ENCODE measurements around the gene NUDT19. TPM values are rescaled to one million over a fixed set of nuclear protein-coding genes. Genes with fewer than 3 reads are reported as not detected.

NUDT19 gene
- total and polyA plus RNA-seq, 10 of the 15 experiments (the other 5 are each of a cell fraction or from before 2014, with no cell fraction given) = 8.5 to 31.0 (median 17.0) TPM

DNA sequence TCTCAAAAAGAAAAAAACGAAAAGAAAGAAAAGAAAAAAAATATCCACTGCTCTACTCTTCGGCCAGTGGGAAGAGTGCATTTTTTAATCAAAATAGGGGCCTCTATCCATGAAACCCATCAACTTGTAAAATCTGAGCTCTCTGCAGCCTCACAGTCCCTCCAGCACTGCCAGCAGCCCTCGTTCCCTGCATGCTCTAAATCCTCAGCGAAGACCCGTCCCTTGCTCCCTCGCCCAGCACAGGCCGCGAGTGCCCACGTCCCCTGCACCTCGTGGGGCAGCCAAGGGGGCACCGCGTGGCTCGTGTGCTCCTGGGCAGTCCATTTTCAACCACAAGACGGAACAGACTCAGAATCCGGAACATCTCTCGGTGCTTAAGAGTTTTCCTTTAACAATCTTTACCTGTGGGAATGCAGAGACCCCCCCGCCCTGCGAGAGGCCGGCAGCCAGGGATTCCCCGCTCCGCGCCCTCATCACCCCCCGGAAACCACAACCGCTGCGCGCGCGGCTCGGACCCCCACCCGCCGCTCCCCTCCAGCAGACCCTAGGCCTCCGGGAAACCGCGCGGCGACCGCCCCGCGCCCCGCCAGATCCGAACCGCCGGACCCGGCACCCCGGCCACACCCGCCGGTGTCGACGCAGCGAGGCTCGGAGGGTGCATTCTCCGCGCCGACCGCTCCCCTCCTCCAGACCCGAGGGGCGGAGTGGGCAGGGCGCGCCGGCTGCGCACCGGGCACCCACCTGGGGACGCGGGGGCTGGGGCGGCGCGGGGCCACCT, 17.3 kb upstream of the NUDT19 start:
- ChIA-PET SMC1A (ENCODE audit: uncharacterized antibody, unreplicated experiment) (interaction anchor here (0.7 to 1.0 kb wide), 2 partner anchors 17 to 333 kb away, joined by 3 read pairs; partner anchors contain the start of gene NUDT19), POLR2A (interaction anchor here (0.6 to 1.0 kb wide), 2 partner anchors 16 to 74 kb away, joined by 3 to 4 read pairs; no protein-coding TSS in a partner anchor), RAD21 (ENCODE audit: unreplicated experiment) (interaction anchor here (0.7 kb wide), 1 partner anchor 17 kb away, joined by 3 read pairs; the partner anchor contains the start of gene NUDT19), CTCF (interaction anchor here (0.7 to 1.0 kb wide), 2 partner anchors 13 to 16 kb away, joined by 3 to 4 read pairs; no protein-coding TSS in a partner anchor)
- DNase-seq (ENCODE audit: low read depth, low spot score) = no peak
- in situ Hi-C loops (cut with MboI) = no loop called here
- H3K27ac ChIP-seq (ENCODE audit: control insufficient read depth, insufficient read depth) = peak overlapping the region; percentile 53
- peak overlapping the region; percentile 77 for H3K9ac ChIP-seq (ENCODE audit: control insufficient read depth, insufficient read depth, low read length)
- TF ChIP-seq CBX5 (IDR thresholded peaks at IDR 0.05; ENCODE audit: low read depth) = no peak
- TF ChIP-seq RUNX3 (IDR thresholded peaks at IDR 0.05; ENCODE audit: low read length) = peak; percentile 25; the same call in 1 of the 2 replicates
- no peak for TF ChIP-seq TAF1 (IDR thresholded peaks at IDR 0.05; ENCODE audit: borderline replicate concordance, low read depth, low read length)
- TF ChIP-seq RB1 (IDR thresholded peaks at IDR 0.05; ENCODE audit: borderline replicate concordance) = no peak
- no peak for TF ChIP-seq CHD4 (IDR thresholded peaks at IDR 0.05)
- TF ChIP-seq, protein P1, sequence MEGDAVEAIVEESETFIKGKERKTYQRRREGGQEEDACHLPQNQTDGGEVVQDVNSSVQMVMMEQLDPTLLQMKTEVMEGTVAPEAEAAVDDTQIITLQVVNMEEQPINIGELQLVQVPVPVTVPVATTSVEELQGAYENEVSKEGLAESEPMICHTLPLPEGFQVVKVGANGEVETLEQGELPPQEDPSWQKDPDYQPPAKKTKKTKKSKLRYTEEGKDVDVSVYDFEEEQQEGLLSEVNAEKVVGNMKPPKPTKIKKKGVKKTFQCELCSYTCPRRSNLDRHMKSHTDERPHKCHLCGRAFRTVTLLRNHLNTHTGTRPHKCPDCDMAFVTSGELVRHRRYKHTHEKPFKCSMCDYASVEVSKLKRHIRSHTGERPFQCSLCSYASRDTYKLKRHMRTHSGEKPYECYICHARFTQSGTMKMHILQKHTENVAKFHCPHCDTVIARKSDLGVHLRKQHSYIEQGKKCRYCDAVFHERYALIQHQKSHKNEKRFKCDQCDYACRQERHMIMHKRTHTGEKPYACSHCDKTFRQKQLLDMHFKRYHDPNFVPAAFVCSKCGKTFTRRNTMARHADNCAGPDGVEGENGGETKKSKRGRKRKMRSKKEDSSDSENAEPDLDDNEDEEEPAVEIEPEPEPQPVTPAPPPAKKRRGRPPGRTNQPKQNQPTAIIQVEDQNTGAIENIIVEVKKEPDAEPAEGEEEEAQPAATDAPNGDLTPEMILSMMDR (IDR thresholded peaks at IDR 0.05 in 2 of 3, conservative IDR thresholded peaks at IDR 0.05 in 1 of 3; ENCODE audit: control insufficient read depth in 2 of 3, extremely low read depth in 1 of 3, insufficient read depth in 1 of 3, low read depth in 3 of 3, low read length in 3 of 3) = no peak
- TF ChIP-seq RAD51 (IDR thresholded peaks at IDR 0.05) = no peak
- no peak for TF ChIP-seq STAT1 (conservative IDR thresholded peaks at IDR 0.05)
- TF ChIP-seq, protein P2, sequence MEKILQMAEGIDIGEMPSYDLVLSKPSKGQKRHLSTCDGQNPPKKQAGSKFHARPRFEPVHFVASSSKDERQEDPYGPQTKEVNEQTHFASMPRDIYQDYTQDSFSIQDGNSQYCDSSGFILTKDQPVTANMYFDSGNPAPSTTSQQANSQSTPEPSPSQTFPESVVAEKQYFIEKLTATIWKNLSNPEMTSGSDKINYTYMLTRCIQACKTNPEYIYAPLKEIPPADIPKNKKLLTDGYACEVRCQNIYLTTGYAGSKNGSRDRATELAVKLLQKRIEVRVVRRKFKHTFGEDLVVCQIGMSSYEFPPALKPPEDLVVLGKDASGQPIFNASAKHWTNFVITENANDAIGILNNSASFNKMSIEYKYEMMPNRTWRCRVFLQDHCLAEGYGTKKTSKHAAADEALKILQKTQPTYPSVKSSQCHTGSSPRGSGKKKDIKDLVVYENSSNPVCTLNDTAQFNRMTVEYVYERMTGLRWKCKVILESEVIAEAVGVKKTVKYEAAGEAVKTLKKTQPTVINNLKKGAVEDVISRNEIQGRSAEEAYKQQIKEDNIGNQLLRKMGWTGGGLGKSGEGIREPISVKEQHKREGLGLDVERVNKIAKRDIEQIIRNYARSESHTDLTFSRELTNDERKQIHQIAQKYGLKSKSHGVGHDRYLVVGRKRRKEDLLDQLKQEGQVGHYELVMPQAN (conservative IDR thresholded peaks at IDR 0.05) = peak; percentile 83; the same call in 1 of the 2 replicates
- TF ChIP-seq, protein P3, sequence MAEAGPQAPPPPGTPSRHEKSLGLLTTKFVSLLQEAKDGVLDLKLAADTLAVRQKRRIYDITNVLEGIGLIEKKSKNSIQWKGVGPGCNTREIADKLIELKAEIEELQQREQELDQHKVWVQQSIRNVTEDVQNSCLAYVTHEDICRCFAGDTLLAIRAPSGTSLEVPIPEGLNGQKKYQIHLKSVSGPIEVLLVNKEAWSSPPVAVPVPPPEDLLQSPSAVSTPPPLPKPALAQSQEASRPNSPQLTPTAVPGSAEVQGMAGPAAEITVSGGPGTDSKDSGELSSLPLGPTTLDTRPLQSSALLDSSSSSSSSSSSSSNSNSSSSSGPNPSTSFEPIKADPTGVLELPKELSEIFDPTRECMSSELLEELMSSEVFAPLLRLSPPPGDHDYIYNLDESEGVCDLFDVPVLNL (IDR thresholded peaks at IDR 0.05; ENCODE audit: low read depth, low read length) = no peak
- peak; percentile 79; the same call in 1 of the 2 replicates for TF ChIP-seq LARP7 (IDR thresholded peaks at IDR 0.05)
- TF ChIP-seq POLR2A (IDR thresholded peaks at IDR 0.05; ENCODE audit: low read depth, low read length) = no peak
- 0 out of 2 replicates have a peak, but pooled peaks have one; percentile 46 for TF ChIP-seq ZNF217 (IDR thresholded peaks at IDR 0.05)
- peak; percentile 77; the same call in 1 of the 2 replicates for TF ChIP-seq GATAD2B (conservative IDR thresholded peaks at IDR 0.05; ENCODE audit: low read depth)
- TF ChIP-seq EP300 (IDR thresholded peaks at IDR 0.05; ENCODE audit: borderline replicate concordance in 1 of 2, control insufficient read depth in 1 of 2, low read depth in 2 of 2, low read length in 2 of 2) = no peak
- TF ChIP-seq ASH2L (IDR thresholded peaks at IDR 0.05; ENCODE audit: borderline replicate concordance, low read depth) = 0 out of 2 replicates have a peak, but pooled peaks have one; percentile 53
- TF ChIP-seq NR2F1 (conservative IDR thresholded peaks at IDR 0.05) = peak; percentile 51
- H3K79me2 ChIP-seq (ENCODE audit: control insufficient read depth, insufficient read depth, low read length) = peaks cover 37% of the 10 kb centered on the region
- H4K20me1 ChIP-seq (ENCODE audit: control insufficient read depth, insufficient read depth) = 0 out of 2 replicates have a peak, but pooled peaks cover 2% of the 10 kb centered on the region
- no peak for ATAC-seq
- peaks cover 2 to 7% of the 10 kb centered on the region in 2 experiments; a peak in 3 of 4 replicates for H3K27me3 ChIP-seq (replicated peaks in 1 of 2; ENCODE audit: control insufficient read depth in 2 of 2, insufficient read depth in 2 of 2, low read length in 1 of 2)
- peak overlapping the region; percentile 85 for H3K4me2 ChIP-seq (ENCODE audit: control insufficient read depth, insufficient read depth)
- H3K4me1 ChIP-seq (ENCODE audit: control insufficient read depth, insufficient read depth, low read length) = peaks cover 20% of the 10 kb centered on the region
- peak overlapping the region; percentile 83 for H3K4me3 ChIP-seq
- no peak for FAIRE-seq
- H3K9me3 ChIP-seq (replicated peaks; ENCODE audit: control insufficient read depth, insufficient read depth, low read length) = no peaks in the 10 kb centered on the region; the same call in 2 of the 3 replicates
- no peaks in the 10 kb centered on the region; a peak in 1 of 4 replicates for H3K36me3 ChIP-seq (ENCODE audit: control insufficient read depth in 2 of 2, insufficient read depth in 2 of 2, low read length in 1 of 2)
- WGBS (ENCODE audit: insufficient coverage, insufficient replicate concordance, low lambda C conversion rate, missing lambda C conversion rate) = under 1% methylated on average over 33 of the region's 67 CpGs
- intact Hi-C loops (cut with micrococcal nuclease; ENCODE audit: unreplicated experiment) = no loop called here
- TSS peak; percentile 63 for BruUV-seq (replicated peaks)
- H2AFZ ChIP-seq (ENCODE audit: control insufficient read depth, low read depth, low read length) = peak overlapping the region; percentile 94
